ENCODE results near the gene ATF1.
"Not testable (repeated sequence)": the region's sequence is repeated elsewhere in the genome, so short reads cannot be mapped to it uniquely, and the experiment has no call there.

ATF1 gene

GRCh38 chr12:50764286-50765094, 589 bp downstream of the ATF1 start:
- Histone ChIP-seq H3K27me3 (ENCODE audit: insufficient read depth, low read length) (no peaks in the 10 kb centered on the region), H3K4me1 (ENCODE audit: insufficient read depth, low read length) (peaks cover 4% of the 10 kb centered on the region; the same call in 1 of the 2 replicates), H3K9me3 (ENCODE audit: insufficient read depth, low read depth, low read length) (no peaks in the 10 kb centered on the region), H3K4me3 (ENCODE audit: low read length) (peak overlapping the region; percentile 80), H3K36me3 (ENCODE audit: insufficient read depth, low read depth, low read length) (no peaks in the 10 kb centered on the region), H3K9ac (ENCODE audit: low read depth, low read length) (peak overlapping the region; percentile 93), H3K27ac (ENCODE audit: low read length) (peak overlapping the region; percentile 80)

- no peaks in the 10 kb centered on the region for H3K9me3 ChIP-seq (ENCODE audit: insufficient read depth, low read depth, low read length)
- peak overlapping the region; percentile 80 for H3K4me3 ChIP-seq (ENCODE audit: low read length)
- peaks cover 4% of the 10 kb centered on the region; the same call in 1 of the 2 replicates for H3K4me1 ChIP-seq (ENCODE audit: insufficient read depth, low read length)
- no peak overlapping the region for H3K27ac ChIP-seq (ENCODE audit: low read length)
- peak overlapping the region; percentile 93; the same call in 1 of the 2 replicates for H3K9ac ChIP-seq (ENCODE audit: low read depth, low read length)
- H3K27me3 ChIP-seq (ENCODE audit: insufficient read depth, low read length): no peaks in the 10 kb centered on the region
- peaks cover 8% of the 10 kb centered on the region; the same call in 1 of the 2 replicates for H3K36me3 ChIP-seq (ENCODE audit: insufficient read depth, low read depth, low read length)
Measured at GRCh38 chr12:50765095-50765911, 1.4 kb downstream of the ATF1 start.

GRCh38 chr12:50768391-50768790, 4.5 kb downstream of the ATF1 start:
- Histone ChIP-seq H3K9ac (ENCODE audit: low read depth, low read length) (no peak overlapping the region), H3K36me3 (ENCODE audit: insufficient read depth, low read depth, low read length) (peaks cover 15% of the 10 kb centered on the region; the same call in 1 of the 2 replicates), H3K4me3 (ENCODE audit: low read length) (no peak overlapping the region), H3K27me3 (ENCODE audit: insufficient read depth, low read length) (no peaks in the 10 kb centered on the region), H3K4me1 (ENCODE audit: insufficient read depth, low read length) (peaks cover 4% of the 10 kb centered on the region; the same call in 1 of the 2 replicates), H3K27ac (ENCODE audit: low read length) (no peak overlapping the region), H3K9me3 (ENCODE audit: insufficient read depth, low read depth, low read length) (no peaks in the 10 kb centered on the region)

- H3K4me1 ChIP-seq (ENCODE audit: insufficient read depth, low read length); H3K9me3 ChIP-seq (ENCODE audit: insufficient read depth, low read depth, low read length); H3K27me3 ChIP-seq (ENCODE audit: insufficient read depth, low read length); H3K4me3 ChIP-seq (ENCODE audit: low read length); H3K9ac ChIP-seq (ENCODE audit: low read depth, low read length); H3K27ac ChIP-seq (ENCODE audit: low read length): not testable (repeated sequence)
- peaks cover 15% of the 10 kb centered on the region; the same call in 1 of the 2 replicates for H3K36me3 ChIP-seq (ENCODE audit: insufficient read depth, low read depth, low read length)
Measured at GRCh38 chr12:50768813-50769212, 4.9 kb downstream of the ATF1 start.

DNA sequence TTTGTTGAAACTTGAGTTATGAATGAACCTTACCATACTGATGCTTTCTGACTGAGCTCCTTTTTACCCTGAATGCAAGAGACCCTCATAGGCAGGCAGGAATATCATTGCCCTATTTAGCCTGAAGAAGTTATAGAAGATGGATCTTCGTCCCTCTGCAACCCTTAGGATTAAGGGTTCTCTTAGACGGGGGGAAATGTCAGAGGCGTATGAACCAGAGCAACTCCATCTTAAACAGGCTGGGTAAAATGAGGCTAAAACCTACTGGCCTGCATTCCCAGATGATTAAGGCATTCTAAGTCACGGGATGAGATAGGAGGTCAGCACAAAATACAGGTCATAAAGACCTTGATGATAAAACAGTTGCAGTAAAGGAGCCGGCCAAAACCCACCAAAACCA, 7.5 kb downstream of the ATF1 start:
- Histone ChIP-seq H3K27ac (ENCODE audit: low read length) (no peak overlapping the region), H3K27me3 (ENCODE audit: insufficient read depth, low read length) (no peaks in the 10 kb centered on the region), H3K4me3 (ENCODE audit: low read length) (no peak overlapping the region), H3K36me3 (ENCODE audit: insufficient read depth, low read depth, low read length) (peaks cover 15% of the 10 kb centered on the region; the same call in 1 of the 2 replicates), H3K9me3 (ENCODE audit: insufficient read depth, low read depth, low read length) (no peaks in the 10 kb centered on the region), H3K9ac (ENCODE audit: low read depth, low read length) (no peak overlapping the region), H3K4me1 (ENCODE audit: insufficient read depth, low read length) (no peaks in the 10 kb centered on the region)

DNA sequence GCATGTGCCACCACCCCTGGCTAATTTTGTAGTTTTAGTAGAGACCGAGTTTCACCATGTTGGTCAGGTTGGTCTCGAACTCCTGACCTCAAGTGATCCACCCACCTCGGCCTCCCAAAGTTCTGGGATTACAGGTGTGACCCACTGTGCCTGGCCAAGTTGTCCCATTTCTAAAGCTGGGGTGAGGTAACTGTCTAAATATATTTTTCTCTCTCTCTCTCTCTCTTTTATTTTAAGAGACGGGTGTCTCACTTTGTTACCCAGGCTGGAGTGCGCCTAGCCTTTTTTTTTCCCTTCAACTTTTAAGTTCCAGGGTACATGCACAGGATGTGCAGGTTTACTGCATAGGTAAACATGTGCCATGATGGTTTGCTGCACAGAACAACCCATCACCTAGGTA, 8.6 kb downstream of the ATF1 start:
- no peak overlapping the region for H3K4me3 ChIP-seq (ENCODE audit: low read length)
- no peaks in the 10 kb centered on the region for H3K27me3 ChIP-seq (ENCODE audit: insufficient read depth, low read length)
- peaks cover 15% of the 10 kb centered on the region; the same call in 1 of the 2 replicates for H3K36me3 ChIP-seq (ENCODE audit: insufficient read depth, low read depth, low read length)
- no peaks in the 10 kb centered on the region for H3K9me3 ChIP-seq (ENCODE audit: insufficient read depth, low read depth, low read length)
- H3K27ac ChIP-seq (ENCODE audit: low read length): no peak overlapping the region
- H3K9ac ChIP-seq (ENCODE audit: low read depth, low read length): no peak overlapping the region
- no peaks in the 10 kb centered on the region for H3K4me1 ChIP-seq (ENCODE audit: insufficient read depth, low read length)

GRCh38 chr12:50772877-50773276, 9.0 kb downstream of the ATF1 start:
- no peaks in the 10 kb centered on the region for H3K4me1 ChIP-seq (ENCODE audit: insufficient read depth, low read length)
- H3K4me3 ChIP-seq (ENCODE audit: low read length): no peak overlapping the region
- no peak overlapping the region for H3K9ac ChIP-seq (ENCODE audit: low read depth, low read length)
- H3K36me3 ChIP-seq (ENCODE audit: insufficient read depth, low read depth, low read length): peaks cover 15% of the 10 kb centered on the region; the same call in 1 of the 2 replicates
- H3K9me3 ChIP-seq (ENCODE audit: insufficient read depth, low read depth, low read length): no peaks in the 10 kb centered on the region
- H3K27ac ChIP-seq (ENCODE audit: low read length): no peak overlapping the region
- no peaks in the 10 kb centered on the region for H3K27me3 ChIP-seq (ENCODE audit: insufficient read depth, low read length)

- no peak overlapping the region for H3K4me3 ChIP-seq (ENCODE audit: low read length)
- no peaks in the 10 kb centered on the region for H3K9me3 ChIP-seq (ENCODE audit: insufficient read depth, low read depth, low read length)
- H3K4me1 ChIP-seq (ENCODE audit: insufficient read depth, low read length): no peaks in the 10 kb centered on the region
- H3K9ac ChIP-seq (ENCODE audit: low read depth, low read length): no peak overlapping the region
- no peaks in the 10 kb centered on the region for H3K27me3 ChIP-seq (ENCODE audit: insufficient read depth, low read length)
- peaks cover 8% of the 10 kb centered on the region; the same call in 1 of the 2 replicates for H3K36me3 ChIP-seq (ENCODE audit: insufficient read depth, low read depth, low read length)
- no peak overlapping the region for H3K27ac ChIP-seq (ENCODE audit: low read length)
Measured at GRCh38 chr12:50775251-50775650, 11.3 kb downstream of the ATF1 start.

GRCh38 chr12:50776749-50777728, 13.1 kb downstream of the ATF1 start:
- Histone ChIP-seq H3K27ac (ENCODE audit: low read length) (no peak overlapping the region), H3K36me3 (ENCODE audit: insufficient read depth, low read depth, low read length) (peaks cover 8% of the 10 kb centered on the region; the same call in 1 of the 2 replicates), H3K4me3 (ENCODE audit: low read length) (no peak overlapping the region), H3K27me3 (ENCODE audit: insufficient read depth, low read length) (no peaks in the 10 kb centered on the region), H3K9ac (ENCODE audit: low read depth, low read length) (no peak overlapping the region), H3K4me1 (ENCODE audit: insufficient read depth, low read length) (no peaks in the 10 kb centered on the region), H3K9me3 (ENCODE audit: insufficient read depth, low read depth, low read length) (no peaks in the 10 kb centered on the region)

GRCh38 chr12:50778663-50779590, 15.0 kb downstream of the ATF1 start:
- Histone ChIP-seq H3K4me3 (ENCODE audit: low read length) (no peak overlapping the region), H3K9ac (ENCODE audit: low read depth, low read length) (no peak overlapping the region), H3K27ac (ENCODE audit: low read length) (no peak overlapping the region), H3K9me3 (ENCODE audit: insufficient read depth, low read depth, low read length) (no peaks in the 10 kb centered on the region), H3K27me3 (ENCODE audit: insufficient read depth, low read length) (no peaks in the 10 kb centered on the region), H3K36me3 (ENCODE audit: insufficient read depth, low read depth, low read length) (peaks cover 8% of the 10 kb centered on the region; the same call in 1 of the 2 replicates), H3K4me1 (ENCODE audit: insufficient read depth, low read length) (no peaks in the 10 kb centered on the region)
